SHP77 (cell line): Measurements from ENCODE around the gene CDH13.
A peak's percentile ranks its signal among the peaks of the same experiment; 100 is the strongest.

Experiments used
- DNase-seq, 2 experiments: peaks; one replicate each; lab custom pipeline; 2025; lab: John Stamatoyannopoulos, UW

Gene CDH13

DNA sequence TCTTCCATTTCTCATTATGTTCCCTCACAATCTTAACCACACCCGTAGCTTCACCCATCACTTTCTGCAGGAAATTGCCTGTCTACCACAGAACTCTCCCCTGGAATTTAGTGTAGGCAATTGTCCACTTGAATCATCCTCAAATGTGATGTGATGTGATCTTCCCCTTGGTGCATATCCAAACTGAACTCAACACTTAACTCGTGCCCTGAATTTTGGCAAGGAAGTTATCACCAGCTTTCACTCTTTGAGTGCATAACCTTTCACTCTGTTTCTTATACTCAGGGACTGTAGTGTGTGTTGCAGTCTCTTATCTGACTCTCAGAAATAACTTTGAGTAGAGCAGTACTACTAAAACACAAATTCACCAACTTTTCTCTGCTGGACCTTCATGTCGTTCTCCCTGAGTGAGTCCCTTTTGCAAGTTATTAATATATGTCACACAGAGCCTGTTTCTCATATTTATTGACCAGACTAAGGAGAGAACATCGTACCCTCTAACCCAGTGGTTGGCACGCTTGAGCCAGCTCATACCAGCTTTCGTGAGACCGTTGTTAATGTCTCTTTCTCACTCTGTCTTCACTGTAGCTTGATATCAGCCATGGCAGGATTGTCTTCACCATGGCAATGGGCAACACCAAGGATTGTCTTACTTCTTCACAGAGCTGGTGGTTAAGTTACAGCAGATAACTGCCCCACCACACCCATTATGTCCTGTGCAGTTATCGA, 622.1 kb downstream of the CDH13 start:
- DNase-seq = no peak

DNA sequence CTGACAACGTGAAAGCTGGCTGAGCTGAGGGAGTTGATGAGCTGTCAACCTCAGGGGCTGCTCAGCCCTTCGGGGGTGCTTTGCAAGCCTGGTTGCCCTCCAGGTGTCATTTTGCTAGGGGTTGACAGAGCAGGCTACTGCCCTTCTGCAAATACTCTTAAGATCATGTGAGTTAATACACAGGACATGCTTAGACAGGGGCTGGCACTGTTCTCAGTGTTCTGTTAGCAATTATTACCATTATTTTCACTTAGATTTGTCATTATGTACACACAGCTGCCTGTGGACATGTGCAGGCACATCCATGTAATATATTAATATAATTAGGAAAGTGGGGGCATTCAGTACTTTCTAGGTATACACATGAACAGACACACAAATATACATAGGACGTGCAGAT, 626.8 kb downstream of the CDH13 start:
- DNase-seq = no peak

DNA sequence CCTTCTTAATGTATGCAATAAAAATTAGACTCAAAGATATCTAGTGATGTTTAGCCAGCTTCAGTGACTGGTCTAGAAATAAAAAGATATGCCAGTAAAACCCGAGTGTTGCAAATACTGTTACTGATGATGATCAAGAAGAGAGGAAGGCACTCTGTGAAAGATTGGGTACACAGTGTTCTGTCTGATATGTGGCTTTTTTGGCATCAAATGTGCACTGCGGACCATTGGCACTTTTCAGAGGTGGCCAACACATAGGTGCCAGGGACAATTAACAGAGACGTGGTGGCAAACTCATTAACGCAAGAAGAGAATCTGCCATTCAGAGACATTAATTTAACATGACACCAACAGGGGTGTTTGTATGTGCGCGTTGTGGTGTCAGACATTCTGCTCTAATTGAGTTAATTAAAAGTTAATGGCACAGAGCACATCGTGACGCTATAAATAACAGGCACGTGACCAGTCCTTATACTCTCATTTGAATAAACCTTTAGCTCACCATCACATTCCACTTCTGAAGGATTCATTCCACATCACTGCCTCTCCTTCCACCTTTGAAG, 631.7 kb downstream of the CDH13 start:
- no peak for DNase-seq

DNA sequence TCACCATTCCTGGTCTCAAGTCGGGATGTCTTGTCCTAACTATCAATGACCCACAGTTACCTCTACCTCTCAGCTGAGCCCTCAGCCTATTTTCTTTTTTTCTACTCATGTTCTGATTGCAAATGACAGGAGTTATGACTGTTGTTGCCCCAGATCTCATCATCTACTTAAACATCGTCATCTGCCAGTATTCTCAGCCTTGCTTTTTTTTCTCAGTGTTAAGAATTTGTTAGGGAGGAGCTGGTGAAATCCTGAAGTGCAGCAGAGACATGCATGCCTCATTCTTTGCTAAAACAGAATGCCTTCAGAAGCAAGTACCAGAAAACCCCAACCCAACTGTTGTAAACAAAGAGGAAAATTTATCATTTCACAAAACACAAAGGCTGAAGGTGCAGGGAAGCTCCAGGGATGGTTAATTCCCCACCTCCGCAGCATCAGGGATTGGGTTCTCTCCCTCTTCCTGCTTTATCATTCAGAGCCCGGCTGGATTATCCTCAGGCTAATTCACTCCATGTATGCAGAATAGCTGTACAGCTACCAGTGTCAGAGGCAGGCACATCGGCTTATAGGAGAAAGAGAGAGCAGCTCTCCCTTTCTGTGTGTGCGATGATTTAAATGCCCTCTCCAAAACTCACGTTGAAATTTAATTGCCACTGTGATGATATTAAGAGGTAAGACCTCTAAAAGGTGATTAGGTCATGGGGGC, 640.2 kb downstream of the CDH13 start:
- DNase-seq = no peak

DNA sequence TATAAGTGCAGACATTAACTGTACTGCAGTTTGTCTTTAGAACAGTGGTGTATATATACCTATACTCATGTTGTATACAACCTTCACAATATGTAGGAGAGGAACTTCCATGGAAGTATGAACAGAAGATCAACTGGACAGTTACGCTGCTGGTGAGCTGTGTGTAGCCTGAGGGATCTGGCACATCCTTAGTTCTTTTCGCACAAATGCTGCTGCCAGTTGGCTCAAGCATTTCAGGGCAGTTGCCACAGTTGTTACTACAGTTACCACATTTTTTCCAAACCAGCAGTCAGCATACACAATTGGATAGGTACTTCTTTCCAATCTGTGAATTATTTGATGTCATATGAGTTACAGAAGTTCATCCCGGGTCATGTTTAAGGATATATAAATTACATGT, 641.4 kb downstream of the CDH13 start:
- DNase-seq = no peak

DNA sequence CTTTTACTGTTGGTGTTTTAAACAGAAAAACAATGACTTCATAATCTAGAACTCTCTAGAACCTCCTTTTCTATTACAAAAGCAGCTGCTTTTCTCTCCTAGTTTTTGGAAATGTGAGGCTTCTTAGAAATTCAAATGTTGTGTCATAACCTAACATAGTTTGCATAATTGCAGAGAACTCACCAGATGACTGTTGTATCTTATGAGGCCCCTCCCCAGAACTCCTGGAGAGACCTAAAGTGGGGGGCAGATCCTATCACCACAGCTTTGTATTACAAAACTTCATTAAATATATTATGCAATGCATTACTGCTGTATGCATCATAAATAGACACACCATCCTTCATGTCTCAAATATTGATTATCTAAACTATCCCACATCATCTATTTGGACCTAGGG, 642.3 kb downstream of the CDH13 start:
- DNase-seq = no peak

DNA sequence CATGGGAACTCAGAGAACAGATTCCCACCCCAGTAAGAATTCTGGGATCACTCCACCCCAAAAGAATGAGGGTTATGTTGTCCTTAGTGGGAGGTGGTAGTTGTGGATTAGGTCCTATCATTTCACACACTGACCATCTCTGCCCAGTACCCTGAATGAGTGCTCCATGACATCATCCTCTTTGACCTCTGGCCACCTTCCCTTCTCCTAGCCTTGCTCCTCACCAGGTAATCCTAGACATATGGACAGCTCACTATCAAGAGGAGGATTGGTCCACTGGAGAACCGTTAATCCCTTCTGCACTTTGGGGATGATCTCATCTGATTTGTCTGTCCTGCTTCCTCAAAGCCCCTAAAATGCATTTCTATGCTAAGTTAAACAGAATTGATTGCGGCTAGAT, 642.8 kb downstream of the CDH13 start:
- no peak for DNase-seq

DNA sequence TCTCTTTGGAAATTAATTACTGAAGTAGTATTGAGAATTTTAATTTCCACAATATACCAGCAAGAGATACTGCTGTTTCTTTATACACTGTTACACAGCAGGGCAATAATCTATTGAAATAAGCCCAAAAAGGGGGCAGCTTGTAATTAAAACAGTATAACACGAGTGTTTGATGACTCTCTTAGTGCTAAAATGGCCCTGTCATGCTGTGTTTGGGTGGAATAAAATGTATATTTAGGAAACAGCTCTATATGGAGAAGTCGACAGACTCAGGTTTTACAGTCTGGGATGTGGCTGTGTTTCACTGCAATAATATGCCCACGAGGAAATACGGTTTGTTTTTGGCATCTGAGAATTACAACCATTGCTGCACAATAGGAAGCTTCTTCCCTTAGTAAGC, 643.3 kb downstream of the CDH13 start:
- DNase-seq = no peak

DNA sequence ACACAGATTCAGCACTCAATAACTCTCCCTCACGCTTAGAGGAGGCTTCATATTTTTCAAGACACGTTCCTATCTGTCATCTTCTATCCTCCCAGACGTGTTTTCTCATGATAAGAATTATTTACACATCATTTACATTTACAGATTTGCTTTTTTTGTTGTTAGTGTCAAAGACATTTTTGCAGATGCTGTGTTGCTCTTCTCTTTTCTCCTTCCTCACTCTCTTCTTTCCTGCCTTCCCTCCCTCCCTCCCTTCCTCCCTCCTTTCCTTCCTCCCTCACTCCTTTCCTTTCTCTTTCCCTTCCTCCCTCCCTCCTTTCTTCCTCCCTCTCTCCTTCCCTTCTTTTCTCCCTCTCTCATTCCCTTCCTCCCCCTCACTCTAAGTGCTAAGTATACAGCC, 643.9 kb downstream of the CDH13 start:
- no peak for DNase-seq

DNA sequence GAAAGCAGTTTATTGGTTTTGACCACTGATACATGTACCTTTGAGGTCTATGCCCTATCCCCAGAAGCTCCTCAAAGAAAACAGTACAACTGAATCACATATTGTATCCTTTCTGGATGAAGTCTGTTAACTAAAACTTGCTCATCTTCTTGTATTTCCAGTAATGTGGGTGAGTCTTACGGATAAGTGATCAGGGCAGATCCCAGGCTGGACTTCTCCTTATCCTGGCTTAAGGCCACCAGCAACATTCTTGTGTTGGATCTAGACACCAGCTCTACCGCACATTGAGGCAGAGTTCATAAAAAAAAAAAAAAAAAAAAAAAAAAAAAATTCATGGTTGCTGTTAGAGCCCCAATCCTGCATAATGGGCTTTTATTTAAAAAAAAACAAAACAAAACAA, 644.4 kb downstream of the CDH13 start:
- DNase-seq = no peak

DNA sequence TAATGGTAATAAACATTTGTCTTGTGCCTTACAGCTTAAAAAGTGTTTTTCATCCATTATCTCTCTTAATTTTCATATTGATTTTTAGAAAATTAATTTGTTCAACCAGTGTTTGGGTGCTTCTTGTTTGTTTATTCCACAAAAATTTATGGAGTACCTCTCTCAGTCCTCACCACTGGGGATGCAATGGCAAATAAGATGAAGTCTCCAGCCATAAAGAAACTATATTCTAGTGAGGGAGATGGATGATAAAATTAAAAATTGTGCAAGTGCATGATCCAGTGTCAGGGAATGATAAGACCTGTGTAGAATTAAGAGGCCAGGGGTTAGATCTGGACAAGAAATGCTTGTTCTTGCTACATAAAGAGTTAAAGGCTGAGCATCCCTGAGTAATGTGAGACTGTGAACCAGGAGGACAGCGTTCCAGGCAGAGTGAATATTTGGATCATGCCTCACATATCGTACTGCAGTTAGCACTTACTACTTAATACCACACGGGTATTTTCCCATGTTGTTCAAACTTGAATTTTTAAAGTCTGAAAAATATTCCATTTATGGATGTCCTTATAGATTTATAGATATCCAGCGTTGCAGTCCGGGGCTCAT, 645.3 kb downstream of the CDH13 start:
- no peak for DNase-seq

DNA sequence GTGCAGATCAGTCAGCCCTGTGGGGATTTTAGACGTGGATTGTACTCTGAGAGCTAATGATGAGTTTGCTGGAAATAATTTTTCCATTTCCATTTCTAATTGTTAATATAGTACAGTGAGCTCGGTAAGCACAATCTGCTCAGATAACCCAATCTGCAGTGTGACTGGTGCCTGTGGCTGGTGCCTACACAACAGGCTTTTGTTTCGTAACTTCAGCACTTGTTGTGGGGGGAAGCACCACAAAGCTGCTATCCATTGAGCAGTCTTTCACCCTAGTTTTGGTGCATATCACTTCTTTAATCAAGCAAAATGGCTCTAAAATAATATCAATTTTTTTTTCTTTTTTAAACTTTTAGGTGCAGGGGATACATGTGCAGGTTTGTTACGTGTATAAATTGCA, 646.1 kb downstream of the CDH13 start:
- DNase-seq = no peak

DNA sequence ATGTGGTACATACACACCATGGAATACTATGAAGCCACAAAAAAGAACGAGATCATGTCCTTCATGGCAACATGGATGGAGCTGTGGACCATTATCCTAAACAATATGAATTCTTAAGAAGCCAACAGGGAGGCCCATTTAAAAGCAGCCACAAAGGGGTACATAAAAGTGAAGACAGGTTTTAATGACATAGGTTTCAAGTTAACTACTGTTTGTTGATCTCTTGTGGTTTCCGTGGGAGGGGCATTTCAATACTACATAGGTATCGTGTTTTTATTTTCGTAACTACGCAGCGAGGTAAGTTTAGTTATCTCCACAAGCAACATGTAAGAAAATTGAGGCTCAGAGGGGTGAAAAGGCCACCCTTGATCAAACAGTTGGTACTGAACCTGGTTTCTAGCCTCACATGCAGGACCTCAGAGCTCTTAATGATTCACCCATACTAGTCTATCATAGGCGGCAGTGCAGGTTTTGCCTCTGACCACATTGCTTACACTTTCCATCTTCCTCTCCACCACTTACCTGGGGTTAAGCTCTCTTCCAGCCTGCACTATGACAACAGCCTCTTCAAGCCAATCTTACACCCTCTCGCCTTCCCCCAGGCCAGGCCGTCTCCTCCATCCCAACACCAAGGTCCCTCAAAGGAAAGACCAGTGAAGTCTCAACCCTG, 646.9 kb downstream of the CDH13 start:
- no peak for DNase-seq

DNA sequence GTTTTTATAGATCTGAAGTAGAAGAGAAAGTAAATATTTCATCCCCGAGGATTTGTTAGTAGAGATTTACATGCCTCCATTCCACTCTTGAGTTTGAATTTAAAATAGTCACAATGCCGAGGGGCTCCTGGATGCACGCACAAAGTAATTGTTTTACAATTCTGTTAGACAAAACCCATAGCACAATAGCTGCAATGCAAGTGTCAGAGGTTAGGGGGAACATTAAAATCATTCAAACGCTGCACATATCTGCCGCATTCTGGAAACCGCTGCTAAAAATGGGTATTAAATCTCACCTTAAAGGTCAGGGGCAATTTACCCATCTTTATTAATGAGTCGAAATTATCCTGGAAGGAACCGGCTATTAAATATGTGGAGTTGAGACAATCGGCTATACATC, 652.5 kb downstream of the CDH13 start:
- no peak for DNase-seq

DNA sequence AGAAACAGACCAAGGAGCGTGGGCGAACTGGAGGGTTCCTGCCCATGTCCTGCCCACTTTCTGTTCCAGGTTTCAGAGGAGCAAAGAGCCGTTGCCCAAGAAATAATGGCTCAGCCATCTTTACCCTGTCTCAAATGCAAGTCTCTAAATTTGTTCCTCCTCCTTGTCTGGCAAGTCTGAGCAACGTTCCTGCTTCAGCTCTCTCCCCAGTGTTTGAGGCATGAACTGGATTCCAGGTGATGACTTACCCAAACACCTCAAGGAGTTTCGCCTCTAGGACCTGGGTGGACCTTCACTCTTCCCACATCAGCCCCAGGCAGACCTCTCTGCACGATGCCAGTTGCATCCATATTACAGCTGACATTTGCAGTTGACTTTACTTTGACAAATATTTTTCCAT, 659.2 kb downstream of the CDH13 start:
- no peak for DNase-seq

DNA sequence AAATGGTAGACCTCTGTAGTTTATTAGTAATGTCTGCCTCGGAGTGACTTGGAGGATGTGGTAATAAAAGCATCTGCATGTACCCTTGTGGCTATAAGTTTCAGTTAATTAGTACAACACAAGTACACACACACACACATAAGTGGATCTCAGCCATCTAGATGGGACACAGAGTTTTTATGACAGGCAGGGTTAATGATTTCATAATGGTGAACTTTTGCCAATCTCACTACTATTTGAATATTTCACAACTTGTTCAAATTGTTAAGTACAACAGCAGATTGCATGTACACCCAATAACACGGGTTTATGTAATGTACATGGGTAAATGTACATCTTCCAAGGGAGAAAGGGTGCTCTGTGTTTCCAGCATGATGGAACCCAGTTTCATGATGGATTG, 669.7 kb downstream of the CDH13 start:
- DNase-seq = no peak

DNA sequence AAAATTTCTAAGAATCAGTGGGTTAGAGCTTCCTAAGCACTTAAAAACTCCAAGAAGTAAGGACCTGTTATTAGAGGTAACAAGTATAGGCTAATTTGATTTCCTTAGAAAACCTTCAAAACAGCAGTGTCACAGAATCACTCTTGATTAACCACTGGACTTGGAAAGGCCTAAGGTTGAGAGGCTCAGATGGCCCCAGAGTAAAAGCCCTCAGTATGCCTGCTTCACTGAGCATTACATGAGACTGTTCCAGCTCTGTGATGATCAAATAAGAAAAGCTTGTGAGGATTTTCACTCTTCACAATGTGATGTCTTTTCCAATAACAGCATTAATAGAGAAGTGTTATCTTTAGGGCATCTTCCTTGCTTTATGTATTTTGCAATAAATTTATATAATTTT, 671.8 kb downstream of the CDH13 start:
- no peak for DNase-seq

DNA sequence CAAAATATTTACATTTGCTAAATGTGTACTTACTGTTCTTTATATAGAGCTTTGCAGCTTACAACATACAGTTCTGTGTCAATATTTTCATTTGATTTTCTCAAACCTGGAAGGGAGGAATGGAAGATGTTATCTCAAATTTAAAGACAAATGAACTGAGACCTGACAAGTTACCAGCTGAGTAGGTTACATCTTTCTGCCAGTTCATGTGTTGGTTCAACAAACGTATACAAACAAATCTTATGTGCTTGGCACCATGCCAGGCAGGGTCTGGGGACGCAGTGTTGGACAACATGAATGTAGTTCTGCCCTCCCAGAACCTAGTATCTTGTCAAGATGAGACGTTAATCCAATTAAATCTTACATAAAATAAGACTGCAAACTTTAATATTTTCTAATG, 673.6 kb downstream of the CDH13 start:
- DNase-seq = peak in 1 of 2 experiments; percentile 22

DNA sequence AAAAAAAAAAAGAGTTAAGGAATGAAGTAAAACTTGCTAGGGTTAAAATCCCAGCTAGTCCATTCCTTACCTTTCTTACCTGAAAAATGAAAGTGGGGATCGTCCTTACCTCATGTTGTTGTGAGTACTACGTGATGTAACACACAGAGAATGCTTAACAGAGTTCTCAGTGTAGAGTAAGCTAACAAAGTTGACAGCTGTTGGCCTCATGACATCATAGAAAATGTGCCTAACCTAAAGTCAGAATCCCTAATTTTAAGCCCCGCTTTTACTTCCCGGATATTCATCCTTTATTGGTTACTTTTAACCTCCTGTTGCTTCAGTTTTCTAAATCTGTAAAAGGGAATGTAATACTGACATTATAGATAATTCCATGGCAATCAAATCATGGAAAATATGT, 675.2 kb downstream of the CDH13 start:
- DNase-seq = no peak

DNA sequence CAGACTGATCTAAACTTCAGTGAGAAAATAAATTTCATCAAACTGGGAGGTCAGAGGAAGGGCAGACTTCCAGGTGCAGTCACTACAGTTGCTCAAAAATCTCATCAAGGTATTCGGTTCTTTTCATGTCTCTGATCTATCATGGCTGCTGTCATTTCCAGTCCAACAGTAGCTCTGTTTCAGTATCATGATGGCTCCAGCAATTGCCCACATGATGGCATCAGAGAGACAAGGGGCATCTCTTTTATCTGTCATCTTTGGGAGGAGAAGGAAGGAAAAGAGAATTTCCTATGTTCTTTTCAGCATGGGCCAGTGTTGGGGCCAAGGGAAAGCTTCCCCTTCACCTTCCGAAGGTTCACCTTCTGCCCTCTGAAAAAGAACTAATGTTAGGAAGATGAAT, 676.1 kb downstream of the CDH13 start:
- DNase-seq = no peak

DNA sequence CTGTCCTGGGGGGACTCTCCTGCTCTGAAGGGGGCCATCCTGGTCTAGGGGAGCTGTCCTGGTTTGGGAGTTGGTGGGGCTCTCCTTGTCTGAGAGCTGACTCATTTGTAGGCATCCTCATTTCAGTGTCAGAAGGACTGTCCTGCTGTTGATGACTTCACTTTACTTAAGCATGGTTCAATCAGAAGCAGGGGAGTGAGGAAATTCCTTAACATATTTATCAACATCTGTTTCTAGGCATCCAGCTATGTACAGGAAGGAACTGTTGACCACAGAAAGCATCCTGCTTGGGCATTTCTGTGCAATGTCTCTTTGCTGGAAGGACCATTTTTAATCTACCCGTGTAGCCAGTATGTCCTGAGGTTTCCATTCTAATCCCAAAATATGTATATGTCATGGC, 678.3 kb downstream of the CDH13 start:
- no peak for DNase-seq

DNA sequence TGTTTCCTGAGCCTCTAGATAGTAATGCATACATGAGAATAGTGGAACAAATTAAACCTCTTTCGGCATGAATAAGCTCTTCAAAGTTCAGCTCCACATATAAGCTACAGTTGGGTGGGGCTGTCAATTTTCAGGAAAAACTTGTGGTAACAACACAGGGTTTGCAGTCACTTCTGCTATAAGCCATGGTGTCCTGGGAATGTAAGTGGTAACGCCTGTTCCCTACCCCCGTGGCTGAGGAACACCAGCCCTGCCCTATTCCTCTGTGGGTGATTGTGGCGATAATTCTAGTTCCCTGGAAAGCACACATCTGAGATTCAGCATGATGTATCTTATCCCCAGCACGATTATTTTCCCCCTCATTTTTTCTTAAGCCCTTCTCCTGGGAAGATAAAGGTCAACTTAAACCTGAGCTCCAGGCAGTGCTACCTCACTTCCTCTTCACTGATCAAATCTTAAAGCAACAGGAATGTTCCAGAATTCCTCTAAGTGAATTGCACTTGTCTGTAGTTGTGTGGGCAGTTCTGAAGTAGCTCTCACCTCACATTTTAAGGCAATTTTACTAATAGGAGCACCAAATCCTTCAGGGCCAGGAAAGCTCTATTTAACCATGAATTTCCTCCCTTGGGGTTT, 680.3 kb downstream of the CDH13 start:
- no peak for DNase-seq
